Glutamatergic neuron (in vitro differentiated cells): ENCODE measurements around the gene GAA. TPM values are rescaled to one million over a fixed set of nuclear protein-coding genes. Genes with fewer than 3 reads are reported as not detected.

Source experiments
- DNase-seq: peaks from one replicate; pipeline ENCODE4 v3.0.0; 2022
- H3K27ac Mint-ChIP-seq: one replicate; pipeline ENCODE4 v1.8.0; 2020; ENCODE audit warnings: mild to moderate bottlenecking, mixed read lengths, inconsistent platforms; ENCODE audit not compliant: unreplicated experiment
- H3K27me3 Mint-ChIP-seq: one replicate; pipeline ENCODE4 v1.8.0; 2020; ENCODE audit warnings: mild to moderate bottlenecking, moderate library complexity, mixed read lengths, inconsistent platforms; ENCODE audit not compliant: unreplicated experiment
- H3K36me3 Mint-ChIP-seq: one replicate; pipeline ENCODE4 v1.8.0; 2020; ENCODE audit warnings: mild to moderate bottlenecking, mixed read lengths, inconsistent platforms; ENCODE audit not compliant: unreplicated experiment
- H3K4me1 Mint-ChIP-seq: one replicate; pipeline ENCODE4 v1.8.0; 2020; ENCODE audit warnings: mild to moderate bottlenecking, low read depth, mixed read lengths, inconsistent platforms; ENCODE audit not compliant: unreplicated experiment
- H3K4me3 Mint-ChIP-seq: one replicate; pipeline ENCODE4 v1.8.0; 2020; ENCODE audit warnings: mild to moderate bottlenecking, mixed read lengths, inconsistent platforms; ENCODE audit not compliant: unreplicated experiment
- H3K9me3 Mint-ChIP-seq: one replicate; pipeline ENCODE4 v1.8.0; 2020; ENCODE audit warnings: mild to moderate bottlenecking, moderate library complexity, mixed read lengths, inconsistent platforms; ENCODE audit not compliant: unreplicated experiment
- CTCF ChIP-seq: fragments of 200-600 bp; sonication (generic); IDR thresholded peaks from one replicate; pipeline ENCODE4 v1.5.0; 2021; ENCODE audit not compliant: partially characterized antibody, unreplicated experiment
- total RNA-seq: library from RNA; stranded (reverse); fragmentation: NEBNext Ultra II Directional; extraction: Animal tissue kit (Norgen Biotek cat#: 25700); gene quantifications from one replicate; pipeline ENCODE4 v1.2.1, GENCODE V29; 2021; ENCODE audit not compliant: unreplicated experiment

GAA gene
- total RNA-seq, 1 donor from 2014 or later, result 384 TPM

GRCh38 chr17:80158846-80159245, 57.5 kb downstream of the GAA start:
- peaks cover 2% of the 10 kb centered on the region for H3K27me3 Mint-ChIP-seq
- TF ChIP-seq CTCF, result no peak
- peaks cover 10% of the 10 kb centered on the region for H3K9me3 Mint-ChIP-seq
- no peak for DNase-seq
- H3K36me3 Mint-ChIP-seq, result no peaks in the 10 kb centered on the region
- H3K4me3 Mint-ChIP-seq, result no peak overlapping the region
- no peak overlapping the region for H3K27ac Mint-ChIP-seq
- H3K4me1 Mint-ChIP-seq, result peaks cover 23% of the 10 kb centered on the region

DNA sequence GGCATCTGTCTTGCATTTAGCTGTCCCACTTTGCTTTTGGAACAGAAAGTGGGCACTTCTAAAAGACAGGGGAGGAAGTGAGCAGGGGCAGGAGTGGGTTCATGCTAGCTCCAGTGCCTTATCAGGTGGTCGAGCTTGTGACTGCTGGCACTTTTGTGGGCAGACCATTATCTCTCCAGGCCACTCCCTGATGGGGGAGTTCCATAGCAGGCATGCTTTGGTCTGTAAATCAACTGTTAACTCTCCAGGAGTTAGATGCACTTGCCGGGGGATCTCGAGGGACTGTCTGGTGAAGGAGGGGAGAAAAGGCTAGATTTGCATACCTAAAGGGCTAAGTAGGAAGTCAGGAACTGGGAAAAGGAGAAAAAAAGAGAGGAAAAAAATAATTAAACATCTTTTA, 59.2 kb downstream of the GAA start:
- Mint-ChIP-seq H3K9me3 (peaks cover 5% of the 10 kb centered on the region), H3K4me3 (peak overlapping the region; percentile 67), H3K27ac (no peak overlapping the region), H3K27me3 (peaks cover 3% of the 10 kb centered on the region), H3K4me1 (peaks cover 23% of the 10 kb centered on the region), H3K36me3 (no peaks in the 10 kb centered on the region)
- no peak for DNase-seq
- TF ChIP-seq CTCF, result no peak

- Mint-ChIP-seq H3K4me3 (no peak overlapping the region), H3K4me1 (peaks cover 23% of the 10 kb centered on the region), H3K9me3 (peaks cover 4% of the 10 kb centered on the region), H3K27ac (no peak overlapping the region), H3K27me3 (peaks cover 3% of the 10 kb centered on the region), H3K36me3 (no peaks in the 10 kb centered on the region)
- TF ChIP-seq CTCF, result no peak
- DNase-seq, result no peak
Observed at GRCh38 chr17:80163336-80163735, 62.0 kb downstream of the GAA start.

- TF ChIP-seq CTCF, result no peak
- H3K27me3 Mint-ChIP-seq, result peaks cover 7% of the 10 kb centered on the region
- no peak overlapping the region for H3K4me3 Mint-ChIP-seq
- no peak overlapping the region for H3K27ac Mint-ChIP-seq
- peaks cover 4% of the 10 kb centered on the region for H3K9me3 Mint-ChIP-seq
- peaks cover 5% of the 10 kb centered on the region for H3K36me3 Mint-ChIP-seq
- peaks cover 23% of the 10 kb centered on the region for H3K4me1 Mint-ChIP-seq
- no peak for DNase-seq
Observed at GRCh38 chr17:80164185-80164584, 62.8 kb downstream of the GAA start.

- Mint-ChIP-seq H3K4me3 (no peak overlapping the region), H3K36me3 (peaks cover 7% of the 10 kb centered on the region), H3K27me3 (peaks cover 7% of the 10 kb centered on the region), H3K27ac (no peak overlapping the region), H3K4me1 (peaks cover 4% of the 10 kb centered on the region), H3K9me3 (peaks cover 2% of the 10 kb centered on the region)
- DNase-seq, result no peak
- TF ChIP-seq CTCF, result no peak
Observed at GRCh38 chr17:80166446-80166845, 65.1 kb downstream of the GAA start.
